ENCODE measurements around the gene EFCAB9.

The EFCAB9 gene

DNA sequence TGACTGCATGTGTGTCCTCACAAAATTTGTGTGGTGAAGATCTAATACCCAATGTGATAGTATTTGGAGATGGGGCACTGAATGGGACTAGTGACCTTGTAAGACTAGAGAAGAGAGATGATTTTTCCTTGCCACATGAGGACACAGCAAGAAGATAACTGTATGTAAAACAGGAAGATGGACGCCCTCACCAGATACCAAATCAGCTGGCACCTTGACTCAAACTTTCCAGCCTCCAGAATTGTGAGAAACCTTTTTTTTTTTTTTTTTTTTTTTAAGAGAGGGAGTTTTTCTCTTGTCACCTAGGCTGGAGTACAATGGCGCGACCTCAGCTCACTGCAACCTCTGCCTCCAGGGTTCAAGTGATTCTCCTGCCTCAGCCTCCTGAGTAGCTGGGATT is 49.3 kb downstream of the EFCAB9 start:
- DNase-seq (ENCODE audit: low spot score): no peak

DNA sequence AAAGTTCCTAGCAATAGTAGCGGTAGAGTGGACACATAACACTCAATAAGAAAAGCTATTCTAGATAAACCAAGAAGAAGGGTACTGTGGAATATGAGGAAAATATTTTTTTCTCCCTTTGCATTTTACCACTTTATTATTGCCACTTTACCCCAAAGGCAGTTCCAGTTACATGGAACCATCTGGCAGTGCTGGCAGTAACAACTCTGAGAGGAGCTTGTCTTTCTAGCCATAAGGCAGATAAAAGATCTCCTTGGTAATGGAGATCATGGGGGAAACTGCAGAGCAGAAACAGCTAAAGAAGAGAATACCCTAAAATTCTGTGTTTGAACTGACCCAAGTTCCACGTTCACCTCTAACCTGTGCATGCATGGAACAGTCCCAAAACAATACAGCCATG is 51.1 kb downstream of the EFCAB9 start:
- no peak for DNase-seq (ENCODE audit: low spot score)

DNA sequence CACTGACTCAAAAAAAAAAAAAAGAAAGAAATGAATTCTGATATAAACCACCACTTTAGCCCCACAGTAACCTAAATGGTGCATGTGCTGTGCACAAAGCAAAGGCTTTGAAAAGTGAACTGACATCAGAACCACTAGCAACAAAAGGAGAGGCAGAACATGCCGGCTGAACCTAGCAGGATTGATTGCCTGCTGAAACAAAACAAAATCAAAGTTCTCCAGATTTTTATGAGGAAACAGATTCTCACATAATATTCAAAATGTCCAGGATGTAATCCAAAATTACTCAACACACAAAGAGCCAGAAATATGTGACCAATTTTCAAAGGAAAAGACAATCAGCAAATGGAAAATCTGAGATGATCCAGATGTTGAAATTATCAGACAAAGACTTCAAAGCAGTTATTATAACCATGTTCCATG is 51.7 kb downstream of the EFCAB9 start:
- no peak for DNase-seq (ENCODE audit: low spot score)

DNA sequence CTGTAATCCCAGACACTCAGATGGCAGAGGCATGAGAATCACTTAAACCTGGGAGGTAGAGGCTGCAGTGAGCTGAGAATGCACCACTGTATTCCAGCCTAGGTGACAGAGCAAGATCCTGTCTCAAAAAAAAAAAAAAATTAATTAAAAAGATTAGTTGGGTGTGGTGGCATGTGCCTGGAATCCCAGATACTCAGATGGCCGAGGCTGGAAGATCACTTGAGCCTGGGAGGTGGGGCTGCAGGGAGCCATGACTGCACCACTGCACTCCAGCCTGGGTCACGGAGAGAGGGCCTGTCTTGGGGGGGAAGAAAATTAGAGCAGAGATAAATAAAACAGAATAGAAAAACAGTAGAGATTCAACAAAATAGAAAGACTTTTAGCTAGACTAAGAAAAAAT is 54.7 kb downstream of the EFCAB9 start:
- no peak for DNase-seq (ENCODE audit: low spot score)

DNA sequence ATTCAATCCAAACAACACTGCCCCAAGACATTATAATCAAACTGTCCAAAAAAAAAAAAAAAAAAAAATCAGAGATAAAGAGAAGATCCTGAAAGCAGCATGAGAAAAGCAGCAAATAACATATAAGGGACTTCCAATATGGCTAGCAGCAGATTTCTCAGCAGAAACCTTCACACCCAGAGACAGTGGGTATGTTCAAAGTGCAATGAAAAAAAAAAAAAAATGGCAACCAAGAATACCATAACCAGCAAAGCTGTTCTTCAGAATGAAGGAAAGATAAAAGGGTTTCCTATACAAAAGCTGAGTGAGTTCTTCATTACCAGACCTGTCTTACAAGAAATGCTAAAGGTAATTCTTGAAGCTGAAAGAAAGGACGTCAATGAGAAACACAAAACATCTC is 57.4 kb downstream of the EFCAB9 start:
- DNase-seq (ENCODE audit: low spot score): no peak

DNA sequence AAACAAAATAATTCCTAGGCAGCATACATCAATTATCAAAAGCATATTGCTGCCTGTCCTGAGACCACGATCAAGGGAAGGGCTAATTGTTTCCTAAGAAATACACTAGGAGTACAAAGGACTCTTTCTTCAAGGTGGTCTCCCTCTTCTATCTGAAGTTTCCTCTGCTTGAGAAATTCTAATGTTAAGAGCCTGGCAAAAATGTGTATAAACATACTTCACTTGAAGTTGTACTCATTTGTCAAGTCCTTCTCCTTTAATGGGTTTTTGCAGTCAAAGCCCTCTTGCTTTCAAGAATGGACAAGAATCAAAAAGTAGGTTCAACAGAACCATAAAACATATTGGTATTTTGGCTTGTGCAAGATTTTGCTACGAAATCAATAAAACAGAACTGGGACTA is 58.5 kb downstream of the EFCAB9 start:
- DNase-seq (ENCODE audit: low spot score): no peak
